ENCODE results near the gene CELA2A.
"Not testable (repeated sequence)": the region's sequence is repeated elsewhere in the genome, so short reads cannot be mapped to it uniquely, and the experiment has no call there.

The CELA2A gene

DNA sequence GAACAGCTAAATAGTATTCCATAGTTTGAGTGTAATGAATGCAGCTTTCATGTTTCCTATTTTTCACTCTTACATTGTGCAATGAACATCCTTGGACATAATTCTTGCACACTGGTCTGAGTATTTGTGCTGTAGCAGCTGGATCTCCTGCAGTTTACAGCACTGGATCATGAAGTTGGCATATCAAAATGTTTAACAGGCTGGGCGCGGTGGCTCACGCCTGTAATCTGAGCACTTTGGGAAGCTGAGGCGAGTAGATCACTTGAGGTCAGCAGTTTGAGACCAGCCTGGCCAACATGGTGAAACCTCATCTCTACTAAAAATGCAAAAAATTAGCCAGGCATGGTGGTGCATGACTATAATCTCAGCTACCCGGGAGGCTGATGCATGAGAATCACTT, 14.5 kb downstream of the CELA2A start:
- FAIRE-seq = not testable (repeated sequence)

DNA sequence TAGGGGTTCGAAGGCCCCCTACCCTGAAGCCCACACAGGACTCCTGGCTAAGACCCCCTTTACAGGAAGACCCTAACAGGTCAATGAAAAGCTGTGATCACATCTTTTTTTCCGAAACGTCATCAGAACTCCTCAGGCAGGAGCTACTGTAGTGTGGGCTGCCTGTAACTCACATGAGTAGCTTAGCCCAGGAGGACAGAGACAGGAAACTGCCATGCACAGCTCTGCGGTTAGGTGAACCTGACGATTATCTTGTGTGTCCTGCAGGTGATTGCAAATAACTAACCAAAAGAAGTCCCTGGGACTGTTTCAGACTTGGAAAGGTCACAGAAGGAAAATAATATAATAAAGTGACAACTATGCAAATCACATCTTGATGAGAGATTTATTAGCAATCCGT, 15.2 kb downstream of the CELA2A start:
- not testable (repeated sequence) for FAIRE-seq

DNA sequence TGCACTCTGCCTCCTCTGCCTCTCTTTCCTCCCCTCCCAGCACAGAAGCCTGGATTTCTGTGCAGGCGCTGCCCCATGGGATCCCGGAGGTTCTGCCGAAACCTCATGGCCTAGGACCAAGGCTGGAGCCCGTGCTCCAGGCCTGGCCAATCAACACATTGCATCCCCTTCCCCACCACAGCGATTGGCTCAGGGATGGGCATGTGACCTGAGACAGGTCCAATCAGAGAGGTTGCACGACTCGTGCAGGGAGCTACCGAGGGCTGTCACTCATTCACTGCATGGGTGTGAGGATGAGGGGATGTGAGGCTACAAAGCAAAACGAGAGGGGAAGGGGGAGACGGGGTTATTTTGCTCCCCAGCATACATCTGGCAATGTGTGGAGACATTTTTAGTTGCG, 16.1 kb downstream of the CELA2A start:
- no peak for FAIRE-seq

DNA sequence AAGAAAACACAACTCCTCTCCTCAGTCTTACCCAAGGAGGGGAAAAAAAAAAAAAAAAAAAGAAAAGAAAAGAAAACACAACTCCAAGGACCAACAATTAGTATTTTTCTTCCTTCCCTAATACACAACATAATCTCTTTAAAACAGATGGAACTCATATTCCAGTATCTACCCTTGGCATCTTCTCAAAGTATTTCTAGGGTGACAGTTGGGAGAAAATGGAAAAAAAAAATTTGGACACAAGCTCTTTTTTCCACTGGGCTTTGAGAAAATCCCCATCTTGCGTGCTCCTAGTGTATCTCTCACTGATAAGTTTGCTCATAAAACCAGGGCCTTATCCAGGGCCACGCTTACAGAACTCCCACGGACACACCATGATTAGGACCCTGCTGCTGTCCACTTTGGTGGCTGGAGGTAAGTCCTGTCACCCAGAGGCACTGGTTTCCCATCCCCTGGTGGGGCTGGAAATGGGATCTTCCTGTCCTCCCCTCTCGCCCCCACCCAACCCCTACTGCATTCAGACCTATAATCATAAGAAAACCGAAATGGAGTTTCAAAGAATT, 19.3 kb downstream of the CELA2A start, which contains the start of gene CELA2B:
TSS of gene CELA2B (plus strand) at position 353 of the 563 bp plus-strand sequence. CDS start at position 375, 22 bp downstream.
- no peak for FAIRE-seq

DNA sequence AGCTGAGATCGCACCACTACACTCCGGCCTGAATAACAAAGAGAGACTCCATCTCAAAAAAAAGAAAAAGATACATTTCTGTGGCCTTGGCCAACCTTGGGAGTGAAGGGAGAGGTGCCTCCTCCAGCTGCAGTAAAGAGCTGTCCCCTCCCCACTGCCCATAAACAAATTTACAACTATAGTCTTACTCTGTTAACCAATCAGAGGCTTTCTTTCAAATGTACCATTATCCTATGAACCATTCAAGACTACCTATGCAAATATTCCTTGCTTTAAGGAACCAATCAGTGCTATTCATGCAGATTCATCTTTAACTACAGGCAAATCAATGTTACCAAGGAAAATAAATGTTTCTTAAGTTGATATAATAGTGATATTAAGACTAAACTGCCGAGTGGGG, 20.4 kb downstream of the CELA2A start:
- FAIRE-seq = no peak

DNA sequence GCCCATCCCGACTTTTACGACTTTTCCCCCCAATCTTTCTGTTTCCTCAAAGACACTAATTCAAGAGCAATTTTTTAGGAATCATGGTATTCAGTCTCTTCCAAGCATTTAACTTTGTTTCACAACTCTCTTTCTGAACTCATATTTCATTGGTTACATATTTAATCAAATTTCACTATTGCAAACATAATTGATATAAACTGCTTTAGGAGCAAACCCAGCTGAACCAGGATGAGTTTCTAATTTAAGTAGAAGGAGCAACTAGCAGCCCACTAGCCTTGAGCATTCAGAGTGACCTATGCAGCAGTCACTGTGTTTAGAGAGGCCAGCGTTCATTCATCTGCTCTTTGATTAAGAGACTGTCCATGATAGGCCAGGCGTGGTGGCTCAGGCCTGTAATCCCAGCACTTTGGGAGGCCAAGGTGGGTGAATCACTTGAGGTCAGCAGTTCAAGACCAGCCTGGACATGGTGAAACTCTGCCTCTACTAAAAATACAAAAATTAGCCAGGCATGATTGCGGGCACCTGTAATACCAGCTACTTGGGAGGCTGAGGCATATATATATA, 21.2 kb downstream of the CELA2A start:
- FAIRE-seq = no peak

DNA sequence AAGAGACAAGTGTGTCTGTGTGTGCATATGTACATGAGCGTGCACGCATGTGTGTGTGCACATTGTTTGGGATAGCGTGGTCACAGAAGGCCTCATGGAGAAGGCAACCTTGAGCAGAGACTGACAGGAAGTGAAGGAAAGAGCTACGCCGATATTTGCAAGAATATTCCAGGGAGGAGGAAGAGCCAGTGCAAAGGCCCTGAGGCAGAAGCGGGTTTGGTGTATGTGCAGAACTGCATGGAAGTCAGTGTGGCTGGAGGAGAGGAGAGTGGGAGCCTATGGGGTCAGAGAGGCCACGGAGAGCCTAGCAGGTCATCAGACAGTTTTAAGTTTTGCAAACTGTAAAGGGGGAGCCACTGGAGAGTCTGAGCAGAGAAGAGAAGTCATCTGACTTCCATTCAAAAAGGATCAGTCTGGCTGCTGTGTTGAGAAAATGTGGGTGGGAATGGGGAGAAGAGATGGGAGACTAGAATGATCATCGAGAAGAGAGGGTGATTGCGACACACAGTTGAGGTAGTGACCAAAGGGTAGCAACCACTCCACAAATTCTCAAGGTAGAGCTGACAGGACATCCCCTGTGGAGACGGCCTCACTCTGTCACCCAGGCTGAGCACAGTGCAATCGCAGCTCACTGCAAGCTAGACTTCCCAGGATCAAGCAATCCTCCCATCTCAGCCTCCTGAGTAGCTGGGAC, 23.3 kb downstream of the CELA2A start:
- no peak for FAIRE-seq

DNA sequence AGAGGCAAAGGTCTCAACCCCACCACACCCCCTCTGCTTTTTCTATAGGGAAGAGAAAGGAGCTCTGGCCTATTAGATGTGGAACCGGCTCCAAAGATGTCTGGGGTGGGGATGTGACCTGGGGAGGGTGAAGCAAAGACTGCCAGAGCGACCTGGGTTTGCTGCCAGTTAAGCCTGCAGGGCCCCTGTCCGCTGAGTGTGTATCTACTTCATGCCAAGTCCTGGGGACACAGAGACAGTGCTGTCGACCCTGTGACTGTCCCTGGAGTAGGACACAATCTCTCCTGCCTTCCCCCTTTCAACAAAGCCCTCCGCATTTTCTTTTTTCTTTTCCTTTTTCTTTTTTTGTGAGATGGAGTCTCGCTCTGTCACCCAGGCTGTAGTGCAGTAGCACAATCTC, 25.9 kb downstream of the CELA2A start:
- not testable (repeated sequence) for FAIRE-seq

DNA sequence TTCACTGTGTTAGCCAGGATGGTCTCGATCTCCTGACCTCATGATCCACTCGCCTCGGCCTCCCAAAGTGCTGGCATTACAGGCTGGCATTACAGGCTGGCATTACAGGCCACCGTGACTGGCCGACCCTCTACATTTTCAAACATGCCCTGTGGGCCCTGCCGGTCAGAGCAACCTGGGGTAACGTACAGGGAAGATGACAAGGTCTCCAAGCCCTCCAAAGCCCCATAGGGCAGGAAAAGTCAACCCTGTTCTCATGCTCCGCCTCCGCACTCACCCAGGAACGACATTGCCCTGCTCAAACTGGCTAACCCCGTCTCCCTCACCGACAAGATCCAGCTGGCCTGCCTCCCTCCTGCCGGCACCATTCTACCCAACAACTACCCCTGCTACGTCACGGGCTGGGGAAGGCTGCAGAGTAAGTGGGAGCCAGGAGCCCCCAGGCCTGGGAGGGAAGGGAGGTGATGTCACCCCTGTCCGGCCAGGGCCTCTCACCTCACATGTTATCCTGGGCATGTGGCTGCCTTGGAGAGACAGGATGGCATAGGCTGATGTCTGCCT, 26.5 kb downstream of the CELA2A start:
- FAIRE-seq = not testable (repeated sequence)

DNA sequence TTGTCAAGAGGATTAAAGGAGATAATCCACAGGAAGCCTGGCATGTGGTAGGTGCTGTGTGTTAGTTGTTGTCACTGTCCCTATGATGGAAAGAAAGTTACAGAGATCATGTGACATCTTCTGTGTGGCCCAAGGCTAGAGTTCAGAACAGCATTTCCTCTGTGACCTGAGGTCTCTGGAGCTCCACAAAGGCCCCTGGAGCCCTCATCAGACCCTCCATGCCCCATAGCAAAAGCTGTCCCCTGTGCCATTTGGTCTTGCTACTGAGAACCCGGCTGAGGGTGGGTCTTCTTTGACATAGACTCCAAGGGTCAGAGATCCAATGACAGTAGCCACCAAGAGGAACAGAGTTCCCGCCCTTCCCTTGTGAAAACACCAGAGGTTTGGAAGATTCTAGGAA, 27.4 kb downstream of the CELA2A start:
- no peak for FAIRE-seq

DNA sequence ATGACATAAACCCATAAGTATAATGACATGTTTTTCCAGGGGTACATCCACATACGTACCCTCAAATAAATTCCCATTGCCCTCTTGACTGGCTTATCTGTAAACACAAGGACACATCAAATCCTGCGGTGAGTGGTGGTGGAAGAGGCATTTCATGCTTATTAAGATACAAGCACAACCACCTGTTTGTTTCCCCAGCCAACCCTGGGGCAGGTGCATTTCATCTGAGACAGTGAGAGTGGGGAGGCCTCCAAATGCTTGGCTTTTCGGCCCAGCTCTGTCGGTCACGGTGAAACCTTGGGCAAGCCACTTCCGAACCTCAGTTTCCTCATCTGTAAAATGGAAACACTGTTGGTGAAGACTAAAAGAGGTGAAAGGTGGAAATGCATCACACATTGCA, 27.9 kb downstream of the CELA2A start:
- not testable (repeated sequence) for FAIRE-seq

DNA sequence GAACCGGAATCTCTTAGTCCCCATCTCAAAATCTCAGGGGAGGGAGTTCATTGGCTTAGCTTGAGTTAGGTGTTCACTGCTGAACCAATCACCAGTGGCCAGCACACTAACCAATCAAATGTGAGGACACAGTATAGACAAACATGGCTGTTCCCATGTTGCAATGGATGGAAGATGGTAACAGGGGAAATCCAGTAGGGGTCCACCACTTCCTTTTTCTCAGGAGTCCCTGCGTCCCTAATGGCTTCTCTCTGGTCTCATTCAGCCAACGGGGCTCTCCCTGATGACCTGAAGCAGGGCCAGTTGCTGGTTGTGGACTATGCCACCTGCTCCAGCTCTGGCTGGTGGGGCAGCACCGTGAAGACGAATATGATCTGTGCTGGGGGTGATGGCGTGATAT, 29.1 kb downstream of the CELA2A start:
- no peak for FAIRE-seq

DNA sequence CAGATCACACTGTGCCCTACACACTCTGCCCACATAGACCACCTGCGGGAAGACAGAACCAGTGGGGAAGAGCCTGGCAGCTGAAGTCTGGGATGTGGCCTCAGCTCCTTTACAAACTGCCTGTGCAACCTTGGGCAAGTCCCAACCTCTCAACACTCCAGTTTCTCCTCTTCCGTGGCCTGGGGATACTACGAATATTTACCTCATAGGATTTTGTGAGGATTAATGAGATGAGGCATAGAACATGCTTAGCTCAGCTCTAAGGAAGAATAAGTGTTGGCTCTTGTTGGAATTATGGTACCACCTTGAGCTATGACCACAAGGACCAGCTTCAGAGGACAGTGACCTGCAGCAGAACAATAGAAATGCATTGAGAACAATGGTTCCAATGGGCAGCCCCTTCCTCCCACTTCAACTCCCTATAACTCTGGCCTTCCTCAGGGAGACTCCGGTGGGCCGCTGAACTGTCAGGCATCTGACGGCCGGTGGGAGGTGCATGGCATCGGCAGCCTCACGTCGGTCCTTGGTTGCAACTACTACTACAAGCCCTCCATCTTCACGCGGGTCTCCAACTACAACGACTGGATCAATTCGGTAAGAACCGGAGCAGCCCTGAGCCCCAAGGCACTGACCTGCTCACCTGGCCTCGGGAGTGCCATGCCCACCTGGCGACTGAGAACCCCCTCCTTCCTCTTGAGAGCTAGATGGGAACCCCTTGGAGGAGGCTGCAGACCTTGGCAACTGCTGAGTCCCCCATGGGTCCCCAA, 30.5 kb downstream of the CELA2A start:
- not testable (repeated sequence) for FAIRE-seq

DNA sequence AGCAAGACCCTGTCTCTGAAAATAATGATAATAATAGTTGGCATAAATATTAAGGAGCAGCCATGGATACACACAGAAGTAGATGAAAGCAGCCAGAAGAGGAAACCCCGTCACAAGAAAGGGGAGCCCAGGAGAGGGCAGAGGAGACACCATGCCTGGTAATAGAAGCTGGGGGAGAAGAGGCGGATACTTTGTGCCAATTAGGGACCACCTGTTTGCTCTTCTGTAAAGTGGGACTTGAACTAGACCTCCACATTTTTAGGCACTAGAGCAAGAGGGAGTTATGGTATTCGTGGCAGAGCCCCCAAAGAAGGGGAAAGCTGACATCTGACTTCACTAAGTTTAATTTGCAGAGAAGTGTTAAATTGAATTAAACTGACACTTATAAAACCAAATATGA, 31.8 kb downstream of the CELA2A start:
- FAIRE-seq = no peak

DNA sequence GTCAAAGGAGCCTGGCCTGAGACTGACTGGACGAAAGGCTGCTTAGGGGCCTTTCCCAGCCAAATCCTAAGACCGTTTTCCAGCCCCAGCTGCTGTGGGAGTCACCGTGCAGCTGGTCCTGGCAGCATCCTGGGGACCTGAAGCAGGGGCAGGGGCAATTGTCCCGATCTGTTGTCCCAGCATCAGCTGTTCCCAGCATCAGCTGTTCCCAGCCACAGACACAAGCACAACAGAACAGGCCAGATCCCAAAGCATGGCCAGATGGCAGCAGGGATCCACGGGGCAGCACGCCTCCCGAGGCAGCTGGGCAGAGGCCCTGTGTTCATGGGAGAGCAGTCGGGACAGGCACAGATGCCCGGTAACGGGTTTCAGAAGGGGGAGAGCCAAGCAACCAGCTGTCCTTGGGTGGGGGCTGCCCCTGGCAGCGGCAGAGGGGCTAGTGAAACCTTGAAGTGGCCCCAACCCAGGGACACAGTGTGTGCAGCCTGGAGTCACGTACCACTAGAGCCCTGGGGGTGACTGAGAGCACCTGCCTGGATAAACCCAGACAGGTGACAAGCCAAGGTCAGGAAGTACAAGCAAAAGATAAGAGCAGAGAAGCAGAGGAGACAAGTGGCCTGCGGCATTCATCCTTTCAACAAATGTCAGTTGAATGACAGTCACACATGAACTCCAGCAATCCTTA, 32.7 kb downstream of the CELA2A start:
- FAIRE-seq = no peak

DNA sequence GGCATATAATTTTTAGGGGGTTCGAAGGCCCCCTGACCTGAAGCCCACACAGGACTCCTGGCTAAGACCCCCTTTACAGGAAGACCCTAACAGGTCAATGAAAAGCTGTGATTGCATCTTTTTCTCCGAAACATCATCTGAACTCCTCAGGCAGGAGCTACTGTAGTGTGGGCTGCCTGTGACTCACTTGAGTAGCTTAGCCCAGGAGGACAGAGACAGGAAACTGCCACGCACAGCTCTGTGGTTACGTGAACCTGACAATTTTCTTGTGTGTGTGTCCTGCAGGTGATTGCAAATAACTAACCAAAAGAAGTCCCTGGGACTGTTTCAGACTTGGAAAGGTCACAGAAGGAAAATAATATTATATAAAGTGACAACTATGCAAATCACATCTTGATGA, 34.5 kb downstream of the CELA2A start:
- not testable (repeated sequence) for FAIRE-seq

DNA sequence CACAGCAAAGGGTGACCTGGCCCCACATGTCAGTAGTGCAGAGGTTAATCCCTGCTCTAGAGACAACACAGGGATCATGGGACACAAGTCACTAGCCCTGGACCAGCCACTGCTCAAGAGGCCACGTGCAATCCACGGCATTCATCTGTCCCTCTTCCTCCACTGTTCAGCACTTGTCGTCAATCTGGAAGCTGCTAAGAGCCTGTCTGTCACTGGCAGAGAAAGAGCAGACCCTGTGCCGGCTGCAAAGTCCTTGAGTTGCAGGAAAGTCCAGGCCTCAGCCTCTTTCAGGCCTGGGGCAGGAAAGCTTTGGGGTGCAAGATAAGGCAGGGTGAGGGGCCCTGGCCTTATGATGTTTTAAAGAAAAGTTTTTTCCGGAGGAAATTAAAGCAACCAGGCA, 36.1 kb downstream of the CELA2A start:
- no peak for FAIRE-seq

DNA sequence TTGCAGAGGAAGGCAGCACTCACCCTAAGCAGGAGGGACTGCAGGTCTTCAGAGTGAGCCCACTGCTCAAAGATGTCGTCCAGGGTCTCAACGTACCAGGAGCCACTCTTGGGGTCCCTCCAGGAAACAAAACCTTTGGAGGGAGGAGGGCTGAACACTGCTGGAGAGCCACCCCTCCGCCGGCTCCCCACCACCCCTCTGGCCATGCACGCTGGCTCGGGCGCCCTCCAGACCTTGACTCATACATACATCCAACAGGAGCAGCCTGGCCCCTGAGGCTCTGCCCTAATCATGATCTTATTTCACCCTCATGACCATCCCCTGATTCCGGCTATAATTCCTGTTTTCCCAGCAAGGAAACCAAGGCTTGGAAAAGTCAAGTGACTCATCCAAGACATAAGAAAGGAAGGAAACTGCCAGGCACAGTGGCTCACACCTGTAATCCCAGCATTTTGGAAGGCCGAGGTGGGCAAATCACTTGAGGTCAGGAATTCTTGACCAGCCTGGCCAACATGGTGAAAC, 37.4 kb downstream of the CELA2A start:
- FAIRE-seq = no peak

DNA sequence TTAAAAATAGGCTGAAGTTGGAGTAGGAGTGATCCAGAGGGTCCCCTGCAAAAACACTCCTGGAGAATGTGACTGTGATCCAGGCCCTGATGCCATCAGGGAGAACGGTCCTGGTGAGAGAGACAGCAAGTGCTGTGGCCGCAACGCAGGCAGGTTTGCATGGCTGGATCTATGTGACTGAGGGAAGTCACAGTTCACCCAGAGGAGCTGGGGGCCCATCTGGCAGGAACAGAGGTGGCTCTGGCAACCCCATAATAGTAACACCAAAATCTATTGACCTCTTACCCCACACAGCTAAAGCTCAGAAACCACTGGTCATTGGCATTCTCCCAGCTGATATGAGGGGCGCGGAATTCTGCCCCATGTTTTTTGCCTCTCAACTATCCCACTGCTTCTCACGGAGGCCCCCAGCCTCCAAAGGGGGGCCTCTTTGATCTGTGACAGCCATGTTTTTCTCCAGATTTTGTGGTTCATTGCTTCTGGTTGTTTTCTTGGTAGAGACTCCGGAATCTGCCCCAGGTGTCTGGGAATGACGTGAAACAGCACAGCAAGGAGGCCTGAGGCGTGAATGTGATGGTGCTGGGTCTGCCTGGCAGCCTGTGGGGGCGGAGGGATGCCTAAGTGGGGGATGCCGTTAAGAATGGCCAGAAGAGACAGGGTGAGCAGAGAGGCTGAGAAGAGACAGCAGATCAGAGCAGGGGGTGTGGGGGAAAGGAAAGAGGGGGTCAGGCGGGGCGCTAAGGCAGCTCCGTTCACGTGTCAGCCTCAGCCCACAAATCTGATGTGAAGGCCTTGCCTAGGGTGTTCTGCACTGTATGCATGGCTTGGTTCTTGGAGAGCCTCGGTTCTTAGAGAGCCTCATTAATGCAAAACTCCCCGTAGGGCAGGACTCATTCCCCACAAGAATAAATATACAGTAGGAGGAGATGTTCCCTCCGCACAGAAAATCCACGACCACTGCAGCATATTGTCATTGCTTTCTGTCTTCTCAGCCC, 43.9 kb downstream of the CELA2A start:
- no peak for FAIRE-seq

DNA sequence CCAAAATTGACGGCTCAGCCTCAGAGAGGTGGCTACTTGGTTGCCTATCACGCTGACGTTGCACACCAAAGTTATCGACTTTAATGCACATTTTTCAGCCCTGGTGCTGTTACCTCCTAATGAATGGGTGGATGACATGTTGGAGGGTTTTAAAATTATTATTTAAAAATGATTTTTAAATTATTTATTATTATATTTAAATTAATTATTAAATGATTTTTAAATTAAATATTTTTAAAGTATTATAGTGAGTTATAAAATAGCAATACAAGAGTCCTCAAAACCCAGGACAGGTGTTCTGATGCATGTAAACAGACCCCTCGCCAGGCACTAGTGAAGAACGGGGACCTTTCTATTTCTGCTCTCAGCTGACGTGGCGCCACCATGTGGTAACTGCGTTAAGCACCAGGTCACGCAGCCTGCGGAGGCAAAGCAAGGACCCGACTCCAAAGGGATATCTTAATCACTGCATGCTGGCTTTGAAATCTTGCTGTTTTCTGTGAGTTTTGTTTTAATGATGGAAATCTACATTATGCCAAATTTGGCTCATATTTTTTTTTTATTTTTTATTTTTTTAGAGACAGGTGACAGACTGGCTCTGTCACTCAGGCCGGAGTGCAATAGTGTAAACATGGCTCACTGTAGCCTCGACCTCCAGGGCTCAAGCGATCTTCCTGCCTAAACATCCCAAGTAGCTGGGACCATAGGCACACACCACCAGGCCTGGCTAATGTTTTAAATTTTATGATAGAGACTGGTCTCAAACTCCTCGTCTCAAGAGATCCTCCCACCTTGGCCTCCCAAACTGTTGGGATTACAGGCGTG, 44.9 kb downstream of the CELA2A start:
- FAIRE-seq = no peak

Measured in TTC549 (cell line).